ENCODE measurements around the gene RIMS4. TPM values are rescaled to one million over a fixed set of nuclear protein-coding genes. Genes with fewer than 3 reads are reported as not detected.

Gene RIMS4
- total RNA-seq, 4 donors from 2014 or later, result 0.62 to 1.2 (median 0.64) TPM; not detected in 1

- no peak for DNase-seq (ENCODE audit: low spot score in 2 of 2)
- WGBS, result 61% methylated on average over 7 of the region's 8 CpGs
- no peaks in the 10 kb centered on the region for H3K27me3 ChIP-seq
- no peak overlapping the region for H3K27ac ChIP-seq
- no peaks in the 10 kb centered on the region for H3K9me3 ChIP-seq
- no peaks in the 10 kb centered on the region for H3K36me3 ChIP-seq
- no peak overlapping the region for H3K4me3 ChIP-seq
- TF ChIP-seq POLR2AphosphoS5 (IDR thresholded peaks at IDR 0.05), result no peak
- no peak for TF ChIP-seq POLR2A (IDR thresholded peaks at IDR 0.05)
- no peak for TF ChIP-seq CTCF (IDR thresholded peaks at IDR 0.05)
- TF ChIP-seq EP300 (IDR thresholded peaks at IDR 0.05), result no peak
- H3K4me1 ChIP-seq, result peaks cover 15% of the 10 kb centered on the region
These were observed 78.7 kb downstream of the RIMS4 start for GRCh38 chr20:44731657-44732056.

GRCh38 chr20:44730441-44730840 is 79.9 kb downstream of the RIMS4 start:
- H3K27ac ChIP-seq, result no peak overlapping the region
- H3K4me3 ChIP-seq, result no peak overlapping the region
- peaks cover 15% of the 10 kb centered on the region for H3K4me1 ChIP-seq
- no peaks in the 10 kb centered on the region for H3K9me3 ChIP-seq
- H3K36me3 ChIP-seq, result no peaks in the 10 kb centered on the region
- no peak for DNase-seq (ENCODE audit: low spot score in 2 of 2)
- no peaks in the 10 kb centered on the region for H3K27me3 ChIP-seq
- TF ChIP-seq POLR2AphosphoS5 (IDR thresholded peaks at IDR 0.05), result no peak
- TF ChIP-seq POLR2A (IDR thresholded peaks at IDR 0.05), result no peak
- no peak for TF ChIP-seq CTCF (IDR thresholded peaks at IDR 0.05)
- TF ChIP-seq EP300 (IDR thresholded peaks at IDR 0.05), result no peak
- WGBS, result 72% methylated on average over 2 of the region's 2 CpGs

- H3K36me3 ChIP-seq, result no peaks in the 10 kb centered on the region
- peak in 1 of 2 donors; percentile 88 for DNase-seq (ENCODE audit: low spot score in 2 of 2)
- peaks cover 15% of the 10 kb centered on the region for H3K4me1 ChIP-seq
- H3K4me3 ChIP-seq, result no peak overlapping the region
- no peaks in the 10 kb centered on the region for H3K27me3 ChIP-seq
- no peak for TF ChIP-seq EP300 (IDR thresholded peaks at IDR 0.05)
- TF ChIP-seq POLR2AphosphoS5 (IDR thresholded peaks at IDR 0.05), result peak in 2 of 3 donors; percentile 56 to 72
- TF ChIP-seq CTCF (IDR thresholded peaks at IDR 0.05), result no peak
- no peak overlapping the region for H3K27ac ChIP-seq
- 15% methylated on average over 9 of the region's 9 CpGs for WGBS
- H3K9me3 ChIP-seq, result no peaks in the 10 kb centered on the region
These were observed 81.4 kb downstream of the RIMS4 start for GRCh38 chr20:44728801-44729443.

GRCh38 chr20:44727651-44728050 is 82.7 kb downstream of the RIMS4 start:
- Histone ChIP-seq H3K27me3 (no peaks in the 10 kb centered on the region), H3K4me1 (peaks cover 12% of the 10 kb centered on the region), H3K27ac (no peak overlapping the region), H3K9me3 (no peaks in the 10 kb centered on the region), H3K4me3 (no peak overlapping the region), H3K36me3 (no peaks in the 10 kb centered on the region)
- 63% methylated on average over 2 of the region's 2 CpGs for WGBS
- TF ChIP-seq CTCF (IDR thresholded peaks at IDR 0.05), result no peak
- TF ChIP-seq POLR2A (IDR thresholded peaks at IDR 0.05), result no peak
- TF ChIP-seq POLR2AphosphoS5 (IDR thresholded peaks at IDR 0.05), result no peak
- TF ChIP-seq EP300 (IDR thresholded peaks at IDR 0.05), result no peak
- DNase-seq (ENCODE audit: low spot score in 2 of 2), result no peak

GRCh38 chr20:44727039-44727438 is 83.3 kb downstream of the RIMS4 start:
- Histone ChIP-seq H3K36me3 (no peaks in the 10 kb centered on the region), H3K27me3 (no peaks in the 10 kb centered on the region), H3K4me3 (no peak overlapping the region), H3K27ac (no peak overlapping the region), H3K4me1 (peaks cover 12% of the 10 kb centered on the region), H3K9me3 (no peaks in the 10 kb centered on the region)
- WGBS, result 91% methylated on average over 7 of the region's 11 CpGs
- no peak for DNase-seq (ENCODE audit: low spot score in 2 of 2)
- no peak for TF ChIP-seq EP300 (IDR thresholded peaks at IDR 0.05)
- TF ChIP-seq POLR2A (IDR thresholded peaks at IDR 0.05), result no peak
- TF ChIP-seq POLR2AphosphoS5 (IDR thresholded peaks at IDR 0.05), result no peak
- TF ChIP-seq CTCF (IDR thresholded peaks at IDR 0.05), result no peak
